ENCODE results near the gene C1orf159. TPM values are rescaled to one million over a fixed set of nuclear protein-coding genes. Genes with fewer than 3 reads are reported as not detected.

Gene C1orf159
- total and polyA plus RNA-seq, 2 experiments from 2014 or later, result 9.6 to 21.5 TPM

DNA sequence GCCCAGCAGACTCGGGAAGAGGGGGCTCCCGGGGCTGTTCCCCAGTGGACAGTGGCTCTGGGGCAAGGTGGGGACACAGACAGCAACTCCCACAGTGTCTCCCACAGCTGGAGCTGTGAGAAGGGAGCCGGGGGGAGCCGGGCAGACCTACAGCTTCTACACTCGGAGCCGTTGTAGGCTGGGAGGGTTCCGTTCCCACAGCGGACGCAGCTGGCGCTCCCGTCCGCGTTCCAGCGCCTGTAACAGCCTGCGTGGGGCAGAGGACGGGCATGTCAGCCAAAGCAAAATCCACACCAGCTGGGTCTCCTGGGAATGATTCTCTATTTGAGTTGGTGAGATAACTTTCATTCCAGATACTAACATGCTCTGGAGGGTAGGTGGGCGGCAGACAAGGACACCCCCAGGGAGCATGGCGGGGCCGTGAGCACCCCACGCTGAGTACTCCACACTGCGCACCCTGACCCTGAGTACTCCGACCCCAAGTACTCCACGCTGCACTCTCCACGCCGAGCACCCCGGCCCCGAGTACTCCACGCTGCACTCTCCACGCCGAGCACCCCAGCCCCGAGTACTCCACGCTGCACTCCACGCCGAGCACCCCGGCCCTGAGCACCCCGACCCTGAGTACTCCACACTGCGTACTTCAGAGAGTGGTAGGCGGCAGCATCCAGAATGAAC, 28.4 kb downstream of the C1orf159 start:
- DNase-seq (ENCODE audit: low spot score), result no peak
- H4K20me1 ChIP-seq (replicated peaks; ENCODE audit: insufficient read depth), result no peaks in the 10 kb centered on the region
- no peaks in the 10 kb centered on the region for H3K36me3 ChIP-seq (ENCODE audit: insufficient read depth)
- no peaks in the 10 kb centered on the region for H3F3A ChIP-seq (replicated peaks; ENCODE audit: low read depth)
- H3K9me2 ChIP-seq (ENCODE audit: insufficient read depth), result no peaks in the 10 kb centered on the region
- no peak overlapping the region for H3K4me3 ChIP-seq
- no peaks in the 10 kb centered on the region for H3K27me3 ChIP-seq (ENCODE audit: insufficient read depth)
- H3K27ac Mint-ChIP-seq, result no peak overlapping the region
- H3K36me3 Mint-ChIP-seq (ENCODE audit: low read depth), result no peaks in the 10 kb centered on the region
- H3K4me1 ChIP-seq (ENCODE audit: insufficient read depth), result no peaks in the 10 kb centered on the region
- H2AFZ ChIP-seq, result no peak overlapping the region
- H3K9me3 Mint-ChIP-seq, result no peaks in the 10 kb centered on the region
- H3K27me3 Mint-ChIP-seq (ENCODE audit: insufficient read depth, low read depth, poor library complexity), result peaks cover 8% of the 10 kb centered on the region
- ATAC-seq, result no peak
- no peak overlapping the region for H3K27ac ChIP-seq (ENCODE audit: low read depth)
- no peak overlapping the region for H3K4me3 Mint-ChIP-seq
- no peak overlapping the region for H3K4me2 ChIP-seq
- no peaks in the 10 kb centered on the region for H3K4me1 Mint-ChIP-seq
- H3K79me2 ChIP-seq (replicated peaks; ENCODE audit: insufficient read depth), result no peaks in the 10 kb centered on the region
- TF ChIP-seq EZH2 (IDR thresholded peaks at IDR 0.05; ENCODE audit: low read depth, unreplicated experiment), result no peak
- TF ChIP-seq NANOG (IDR thresholded peaks at IDR 0.05; ENCODE audit: borderline replicate concordance), result no peak
- TF ChIP-seq CREB1 (CRISPR knock-in tag; IDR thresholded peaks at IDR 0.05; ENCODE audit: low read depth), result no peak
- TF ChIP-seq, protein P1, sequence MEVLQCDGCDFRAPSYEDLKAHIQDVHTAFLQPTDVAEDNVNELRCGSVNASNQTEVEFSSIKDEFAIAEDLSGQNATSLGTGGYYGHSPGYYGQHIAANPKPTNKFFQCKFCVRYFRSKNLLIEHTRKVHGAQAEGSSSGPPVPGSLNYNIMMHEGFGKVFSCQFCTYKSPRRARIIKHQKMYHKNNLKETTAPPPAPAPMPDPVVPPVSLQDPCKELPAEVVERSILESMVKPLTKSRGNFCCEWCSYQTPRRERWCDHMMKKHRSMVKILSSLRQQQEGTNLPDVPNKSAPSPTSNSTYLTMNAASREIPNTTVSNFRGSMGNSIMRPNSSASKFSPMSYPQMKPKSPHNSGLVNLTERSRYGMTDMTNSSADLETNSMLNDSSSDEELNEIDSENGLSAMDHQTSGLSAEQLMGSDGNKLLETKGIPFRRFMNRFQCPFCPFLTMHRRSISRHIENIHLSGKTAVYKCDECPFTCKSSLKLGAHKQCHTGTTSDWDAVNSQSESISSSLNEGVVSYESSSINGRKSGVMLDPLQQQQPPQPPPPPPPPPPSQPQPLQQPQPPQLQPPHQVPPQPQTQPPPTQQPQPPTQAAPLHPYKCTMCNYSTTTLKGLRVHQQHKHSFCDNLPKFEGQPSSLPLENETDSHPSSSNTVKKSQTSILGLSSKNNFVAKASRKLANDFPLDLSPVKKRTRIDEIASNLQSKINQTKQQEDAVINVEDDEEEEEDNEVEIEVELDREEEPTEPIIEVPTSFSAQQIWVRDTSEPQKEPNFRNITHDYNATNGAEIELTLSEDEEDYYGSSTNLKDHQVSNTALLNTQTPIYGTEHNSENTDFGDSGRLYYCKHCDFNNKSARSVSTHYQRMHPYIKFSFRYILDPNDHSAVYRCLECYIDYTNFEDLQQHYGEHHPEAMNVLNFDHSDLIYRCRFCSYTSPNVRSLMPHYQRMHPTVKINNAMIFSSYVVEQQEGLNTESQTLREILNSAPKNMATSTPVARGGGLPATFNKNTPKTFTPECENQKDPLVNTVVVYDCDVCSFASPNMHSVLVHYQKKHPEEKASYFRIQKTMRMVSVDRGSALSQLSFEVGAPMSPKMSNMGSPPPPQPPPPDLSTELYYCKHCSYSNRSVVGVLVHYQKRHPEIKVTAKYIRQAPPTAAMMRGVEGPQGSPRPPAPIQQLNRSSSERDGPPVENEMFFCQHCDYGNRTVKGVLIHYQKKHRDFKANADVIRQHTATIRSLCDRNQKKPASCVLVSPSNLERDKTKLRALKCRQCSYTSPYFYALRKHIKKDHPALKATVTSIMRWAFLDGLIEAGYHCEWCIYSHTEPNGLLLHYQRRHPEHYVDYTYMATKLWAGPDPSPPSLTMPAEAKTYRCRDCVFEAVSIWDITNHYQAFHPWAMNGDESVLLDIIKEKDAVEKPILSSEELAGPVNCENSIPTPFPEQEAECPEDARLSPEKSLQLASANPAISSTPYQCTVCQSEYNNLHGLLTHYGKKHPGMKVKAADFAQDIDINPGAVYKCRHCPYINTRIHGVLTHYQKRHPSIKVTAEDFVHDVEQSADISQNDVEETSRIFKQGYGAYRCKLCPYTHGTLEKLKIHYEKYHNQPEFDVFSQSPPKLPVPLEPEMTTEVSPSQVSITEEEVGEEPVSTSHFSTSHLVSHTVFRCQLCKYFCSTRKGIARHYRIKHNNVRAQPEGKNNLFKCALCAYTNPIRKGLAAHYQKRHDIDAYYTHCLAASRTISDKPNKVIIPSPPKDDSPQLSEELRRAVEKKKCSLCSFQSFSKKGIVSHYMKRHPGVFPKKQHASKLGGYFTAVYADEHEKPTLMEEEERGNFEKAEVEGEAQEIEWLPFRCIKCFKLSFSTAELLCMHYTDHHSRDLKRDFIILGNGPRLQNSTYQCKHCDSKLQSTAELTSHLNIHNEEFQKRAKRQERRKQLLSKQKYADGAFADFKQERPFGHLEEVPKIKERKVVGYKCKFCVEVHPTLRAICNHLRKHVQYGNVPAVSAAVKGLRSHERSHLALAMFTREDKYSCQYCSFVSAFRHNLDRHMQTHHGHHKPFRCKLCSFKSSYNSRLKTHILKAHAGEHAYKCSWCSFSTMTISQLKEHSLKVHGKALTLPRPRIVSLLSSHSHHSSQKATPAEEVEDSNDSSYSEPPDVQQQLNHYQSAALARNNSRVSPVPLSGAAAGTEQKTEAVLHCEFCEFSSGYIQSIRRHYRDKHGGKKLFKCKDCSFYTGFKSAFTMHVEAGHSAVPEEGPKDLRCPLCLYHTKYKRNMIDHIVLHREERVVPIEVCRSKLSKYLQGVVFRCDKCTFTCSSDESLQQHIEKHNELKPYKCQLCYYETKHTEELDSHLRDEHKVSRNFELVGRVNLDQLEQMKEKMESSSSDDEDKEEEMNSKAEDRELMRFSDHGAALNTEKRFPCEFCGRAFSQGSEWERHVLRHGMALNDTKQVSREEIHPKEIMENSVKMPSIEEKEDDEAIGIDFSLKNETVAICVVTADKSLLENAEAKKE (CRISPR knock-in tag; IDR thresholded peaks at IDR 0.05), result no peak
- no peak for TF ChIP-seq POLR2AphosphoS5 (IDR thresholded peaks at IDR 0.05; ENCODE audit: low read depth)
- no peak for TF ChIP-seq STAT1 (IDR thresholded peaks at IDR 0.05; ENCODE audit: unreplicated experiment)
- no peak for TF ChIP-seq EZH2phosphoT487 (IDR thresholded peaks at IDR 0.05; ENCODE audit: unreplicated experiment)
- no peak for TF ChIP-seq ZNF331 (CRISPR knock-in tag; IDR thresholded peaks at IDR 0.05; ENCODE audit: low read depth)
- TF ChIP-seq, protein P2, sequence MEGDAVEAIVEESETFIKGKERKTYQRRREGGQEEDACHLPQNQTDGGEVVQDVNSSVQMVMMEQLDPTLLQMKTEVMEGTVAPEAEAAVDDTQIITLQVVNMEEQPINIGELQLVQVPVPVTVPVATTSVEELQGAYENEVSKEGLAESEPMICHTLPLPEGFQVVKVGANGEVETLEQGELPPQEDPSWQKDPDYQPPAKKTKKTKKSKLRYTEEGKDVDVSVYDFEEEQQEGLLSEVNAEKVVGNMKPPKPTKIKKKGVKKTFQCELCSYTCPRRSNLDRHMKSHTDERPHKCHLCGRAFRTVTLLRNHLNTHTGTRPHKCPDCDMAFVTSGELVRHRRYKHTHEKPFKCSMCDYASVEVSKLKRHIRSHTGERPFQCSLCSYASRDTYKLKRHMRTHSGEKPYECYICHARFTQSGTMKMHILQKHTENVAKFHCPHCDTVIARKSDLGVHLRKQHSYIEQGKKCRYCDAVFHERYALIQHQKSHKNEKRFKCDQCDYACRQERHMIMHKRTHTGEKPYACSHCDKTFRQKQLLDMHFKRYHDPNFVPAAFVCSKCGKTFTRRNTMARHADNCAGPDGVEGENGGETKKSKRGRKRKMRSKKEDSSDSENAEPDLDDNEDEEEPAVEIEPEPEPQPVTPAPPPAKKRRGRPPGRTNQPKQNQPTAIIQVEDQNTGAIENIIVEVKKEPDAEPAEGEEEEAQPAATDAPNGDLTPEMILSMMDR (conservative IDR thresholded peaks at IDR 0.05; ENCODE audit: low read depth in 2 of 2), result no peak
